Stomach (tissue), 9 donors: ENCODE measurements around the gene CACNG6. TPM values are rescaled to one million over a fixed set of nuclear protein-coding genes. Genes with fewer than 3 reads are reported as not detected.

ENCODE experiments used
- DNase-seq, 2 donors: peaks; one replicate each; pipeline versions ENCODE4 v3.0.0 to v3.0.0-alpha.2; 2013 to 2019
- H3K27ac ChIP-seq, 5 donors: fragments of 200-600 bp in 4 of 5; sonication (generic) in 4 of 5; one replicate each; pipeline ENCODE4 v1.5.1; 2013 to 2019; ENCODE audit warnings: mild to moderate bottlenecking in 1 of 5, moderate library complexity in 1 of 5
- H3K27me3 ChIP-seq, 3 donors: fragments of 200-600 bp; sonication (generic); one replicate each; pipeline ENCODE4 v1.5.1; 2017 to 2019; ENCODE audit warnings: mixed run types in 1 of 3
- H3K36me3 ChIP-seq, 4 donors: fragments of 200-600 bp; sonication (generic); 1 replicate in 3 of 4; 2 replicates in 1 of 4; pipeline ENCODE4 v1.5.1; 2016 to 2019
- H3K4me1 ChIP-seq, 4 donors: fragments of 200-600 bp; sonication (generic); one replicate each; pipeline ENCODE4 v1.5.1; 2016 to 2019
- H3K4me3 ChIP-seq, 4 donors: fragments of 200-600 bp; sonication (generic) in 3 of 4; one replicate each; pipeline ENCODE4 v1.5.1; 2016 to 2019; ENCODE audit warnings: mild to moderate bottlenecking in 1 of 4
- H3K9me3 ChIP-seq, 4 donors: fragments of 200-600 bp; sonication (generic); one replicate each; pipeline ENCODE4 v1.5.1; 2016 to 2019
- EP300 ChIP-seq: sonication (generic); formaldehyde crosslinking; IDR thresholded peaks from one replicate; pipeline ENCODE4 v1.6.1; 2017; ENCODE audit warnings: antibody characterized with exemption
- POLR2A ChIP-seq, 4 donors: fragments of 450-650 bp; IDR thresholded peaks; one replicate each; pipeline ENCODE4 v1.6.1; 2016; ENCODE audit warnings: antibody characterized with exemption in 4 of 4, control low read depth in 2 of 4, mild to moderate bottlenecking in 1 of 4, moderate library complexity in 1 of 4
- POLR2AphosphoS5 ChIP-seq, 3 donors: sonication (generic); formaldehyde crosslinking; IDR thresholded peaks; one replicate each; pipeline ENCODE4 v1.6.1; 2016; ENCODE audit warnings: antibody characterized with exemption in 3 of 3
- WGBS, 5 donors: extraction: QIAGEN DNeasy Blood & Tissue Kit in 3 of 5; methylation state at CpG; one replicate each; pipeline versions ENCODE4 v1.1.5 to v1.1.7; 2013 to 2018; 5-methylcytosine and 5-hydroxymethylcytosine counted together
- intact Hi-C: fragments of 100-400 bp; cut with DNase I; formaldehyde crosslinking; loops from one replicate; pipeline ENCODE4 v1.15.1; 2023; ENCODE audit warnings: low total_unique reads
- polyA plus RNA-seq, 3 donors: library from polyadenylated mRNA; stranded (reverse); fragments of 200-250 nt; gene quantifications; one replicate each; pipeline ENCODE4 v1.2.3, GENCODE V29; 2013
- total RNA-seq, 5 donors: library from RNA; depleted of rRNA; stranded (reverse); fragments of >200 nt; gene quantifications; one replicate each; pipeline versions ENCODE4 v1.1.0 to v1.2.3, GENCODE V29; 2014 to 2016
- TF ChIP-seq, protein P1 (sequence below), 7 experiments: fragments of 450-650 bp in 4 of 7; fragments of 200-600 bp in 3 of 7; sonication (generic) in 3 of 7; IDR thresholded peaks; one replicate each; pipeline ENCODE4 v1.5.1; 2016 to 2019; ENCODE audit warnings: antibody characterized with exemption in 7 of 7, control low read depth in 2 of 7, mild to moderate bottlenecking in 1 of 7
- donor health status: healthy with polysubstance abuse.
- donor health status: Bipolar disorder and iron deficiency.
- donor health status: healthy.

CACNG6 gene
- total and polyA plus RNA-seq, 8 donors: 0.13 to 0.58 (median 0.46) TPM; not detected in 5

GRCh38 chr19:54009440-54009839 is 18.0 kb downstream of the CACNG6 start:
- no peaks in the 10 kb centered on the region for H3K4me1 ChIP-seq
- no peaks in the 10 kb centered on the region for H3K36me3 ChIP-seq
- no peak overlapping the region for H3K27ac ChIP-seq
- H3K27me3 ChIP-seq: peaks cover 0 to 73% (median 9%) of the 10 kb centered on the region in 3 donors
- H3K4me3 ChIP-seq: no peak overlapping the region
- intact Hi-C loops: no loop called here
- no peak for TF ChIP-seq POLR2AphosphoS5 (IDR thresholded peaks at IDR 0.05)
- TF ChIP-seq, protein P1, sequence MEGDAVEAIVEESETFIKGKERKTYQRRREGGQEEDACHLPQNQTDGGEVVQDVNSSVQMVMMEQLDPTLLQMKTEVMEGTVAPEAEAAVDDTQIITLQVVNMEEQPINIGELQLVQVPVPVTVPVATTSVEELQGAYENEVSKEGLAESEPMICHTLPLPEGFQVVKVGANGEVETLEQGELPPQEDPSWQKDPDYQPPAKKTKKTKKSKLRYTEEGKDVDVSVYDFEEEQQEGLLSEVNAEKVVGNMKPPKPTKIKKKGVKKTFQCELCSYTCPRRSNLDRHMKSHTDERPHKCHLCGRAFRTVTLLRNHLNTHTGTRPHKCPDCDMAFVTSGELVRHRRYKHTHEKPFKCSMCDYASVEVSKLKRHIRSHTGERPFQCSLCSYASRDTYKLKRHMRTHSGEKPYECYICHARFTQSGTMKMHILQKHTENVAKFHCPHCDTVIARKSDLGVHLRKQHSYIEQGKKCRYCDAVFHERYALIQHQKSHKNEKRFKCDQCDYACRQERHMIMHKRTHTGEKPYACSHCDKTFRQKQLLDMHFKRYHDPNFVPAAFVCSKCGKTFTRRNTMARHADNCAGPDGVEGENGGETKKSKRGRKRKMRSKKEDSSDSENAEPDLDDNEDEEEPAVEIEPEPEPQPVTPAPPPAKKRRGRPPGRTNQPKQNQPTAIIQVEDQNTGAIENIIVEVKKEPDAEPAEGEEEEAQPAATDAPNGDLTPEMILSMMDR (IDR thresholded peaks at IDR 0.05): no peak
- TF ChIP-seq POLR2A (IDR thresholded peaks at IDR 0.05): no peak
- no peak for TF ChIP-seq EP300
- no peak for DNase-seq
- 81 to 83% (median 81%) methylated on average over 8 of the region's 8 CpGs for WGBS, 5 donors
- H3K9me3 ChIP-seq: no peaks in the 10 kb centered on the region

DNA sequence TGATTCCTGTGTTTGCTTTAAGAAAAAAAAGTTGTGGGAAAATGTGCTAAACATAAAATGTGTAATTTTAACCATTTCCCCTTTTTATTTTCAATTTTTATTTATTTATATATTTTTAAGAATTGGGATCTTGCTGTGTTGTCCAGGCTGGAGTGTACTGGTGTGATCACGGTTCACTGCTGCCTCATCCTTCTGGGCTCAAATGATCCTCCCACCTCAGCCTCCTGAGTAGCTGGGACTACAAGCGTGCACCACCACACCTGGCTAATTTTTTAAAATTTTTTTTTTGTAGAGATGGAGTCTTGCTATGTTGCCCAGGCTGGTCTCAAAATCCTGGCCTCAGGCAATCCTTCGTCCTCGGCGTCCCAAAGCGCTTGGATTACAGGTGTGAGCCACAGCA is 19.0 kb downstream of the CACNG6 start:
- WGBS, 5 donors: 87 to 97% (median 94%) methylated on average over 6 of the region's 6 CpGs
- no peaks in the 10 kb centered on the region for H3K9me3 ChIP-seq
- TF ChIP-seq, protein P1 (IDR thresholded peaks at IDR 0.05): no peak
- no peak for TF ChIP-seq POLR2A (IDR thresholded peaks at IDR 0.05)
- TF ChIP-seq EP300: no peak
- no peak for TF ChIP-seq POLR2AphosphoS5 (IDR thresholded peaks at IDR 0.05)
- H3K4me3 ChIP-seq: no peak overlapping the region
- H3K36me3 ChIP-seq: no peaks in the 10 kb centered on the region
- H3K27ac ChIP-seq: no peak overlapping the region
- no peaks in the 10 kb centered on the region for H3K4me1 ChIP-seq
- DNase-seq: no peak
- intact Hi-C loops: no loop called here
- H3K27me3 ChIP-seq: peaks cover 0 to 73% (median 9%) of the 10 kb centered on the region in 3 donors

DNA sequence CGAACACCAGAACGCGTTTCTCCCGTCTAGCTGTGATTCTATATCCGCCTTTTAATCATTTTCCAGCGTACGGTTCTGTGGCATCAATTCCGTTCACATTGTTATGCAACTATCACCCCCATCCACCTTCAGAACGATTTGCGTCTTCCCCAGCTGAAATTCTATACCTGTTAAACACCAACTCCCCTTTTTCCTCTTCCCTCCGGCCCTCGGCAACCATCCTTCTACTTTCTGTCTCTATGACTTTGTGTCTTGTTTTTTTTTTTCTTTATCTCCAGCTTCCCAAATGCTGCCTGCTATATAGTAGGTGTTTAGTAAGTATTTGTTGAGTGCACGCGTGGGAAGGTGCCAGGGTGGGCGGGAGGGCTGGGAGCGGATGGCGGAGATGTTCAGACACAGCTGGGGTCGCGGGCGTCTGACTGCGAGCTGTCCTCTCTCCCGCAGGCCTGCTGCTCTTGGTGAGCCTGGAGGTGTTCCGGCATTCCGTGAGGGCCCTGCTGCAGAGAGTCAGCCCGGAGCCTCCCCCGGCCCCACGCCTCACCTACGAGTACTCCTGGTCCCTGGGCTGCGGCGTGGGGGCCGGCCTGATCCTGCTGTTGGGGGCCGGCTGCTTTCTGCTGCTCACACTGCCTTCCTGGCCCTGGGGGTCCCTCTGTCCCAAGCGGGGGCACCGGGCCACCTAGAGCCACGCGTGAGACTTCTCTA is 20.2 kb downstream of the CACNG6 start:
- no peaks in the 10 kb centered on the region for H3K4me1 ChIP-seq
- no peak overlapping the region for H3K27ac ChIP-seq
- peaks cover 0 to 85% (median 9%) of the 10 kb centered on the region in 3 donors for H3K27me3 ChIP-seq
- no peak overlapping the region for H3K4me3 ChIP-seq
- no peak for TF ChIP-seq POLR2AphosphoS5 (IDR thresholded peaks at IDR 0.05)
- TF ChIP-seq POLR2A (IDR thresholded peaks at IDR 0.05): no peak
- TF ChIP-seq, protein P1 (IDR thresholded peaks at IDR 0.05): no peak
- no peak for TF ChIP-seq EP300
- intact Hi-C loops: no loop called here
- no peaks in the 10 kb centered on the region for H3K9me3 ChIP-seq
- WGBS, 5 donors: 33 to 38% (median 34%) methylated on average over 36 of the region's 36 CpGs
- no peak for DNase-seq
- H3K36me3 ChIP-seq: no peaks in the 10 kb centered on the region

GRCh38 chr19:54013866-54014265 is 22.4 kb downstream of the CACNG6 start:
- intact Hi-C loops: no loop called here
- Histone ChIP-seq H3K36me3 (no peaks in the 10 kb centered on the region), H3K4me3 (no peak overlapping the region), H3K4me1 (peaks cover 0 to 6% (median 0%) of the 10 kb centered on the region in 4 donors), H3K27ac (no peak overlapping the region), H3K9me3 (peaks cover 0 to 6% (median 0%) of the 10 kb centered on the region in 4 donors), H3K27me3 (peaks cover 0 to 82% (median 9%) of the 10 kb centered on the region in 3 donors)
- no peak for DNase-seq
- TF ChIP-seq POLR2A (IDR thresholded peaks at IDR 0.05) (no peak), POLR2AphosphoS5 (IDR thresholded peaks at IDR 0.05) (no peak), EP300 (no peak)
- TF ChIP-seq, protein P1 (IDR thresholded peaks at IDR 0.05): no peak
- WGBS, 5 donors: 75 to 86% (median 77%) methylated on average over 8 of the region's 8 CpGs
